ENCODE measurements around the gene MYADM. TPM values are rescaled to one million over a fixed set of nuclear protein-coding genes. Genes with fewer than 3 reads are reported as not detected.

Gene MYADM
- total and polyA plus RNA-seq, 4 donors: 2.6 to 28.0 (median 6.6) TPM

DNA sequence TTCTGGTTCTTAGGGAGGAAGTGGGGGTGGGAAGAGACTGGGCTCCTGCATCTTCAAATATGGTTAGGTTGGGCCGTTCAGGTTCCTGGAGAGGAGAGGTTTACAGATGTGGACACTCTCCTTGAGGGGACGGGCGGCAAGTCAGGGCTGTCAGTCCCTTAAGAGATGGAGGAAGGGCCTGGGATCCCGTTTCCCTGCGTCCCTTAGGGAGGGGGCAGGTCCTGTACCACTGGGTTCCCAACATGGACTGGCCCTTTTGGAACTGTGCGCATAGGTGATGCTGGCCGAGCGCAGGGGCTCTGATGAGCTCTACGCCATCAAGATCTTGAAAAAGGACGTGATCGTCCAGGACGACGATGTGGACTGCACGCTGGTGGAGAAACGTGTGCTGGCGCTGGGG, 30.5 kb downstream of the MYADM start:
- H3K4me1 ChIP-seq (ENCODE audit: control insufficient read depth in 4 of 4, insufficient read depth in 4 of 4, low read length in 3 of 4): no peaks in the 10 kb centered on the region
- H3K27me3 ChIP-seq (ENCODE audit: control insufficient read depth in 4 of 4, insufficient read depth in 4 of 4, low read length in 3 of 4): peaks cover 0 to 6% (median 2%) of the 10 kb centered on the region in 4 donors
- H3K9me3 ChIP-seq (ENCODE audit: control insufficient read depth in 4 of 4, low read length in 3 of 4): no peaks in the 10 kb centered on the region
- no peak overlapping the region for H3K4me3 ChIP-seq (ENCODE audit: low read depth in 1 of 3, low read length in 3 of 3)
- TF ChIP-seq SP1 (IDR thresholded peaks at IDR 0.05): no peak
- TF ChIP-seq RAD21 (IDR thresholded peaks at IDR 0.05): no peak
- TF ChIP-seq, protein P1, sequence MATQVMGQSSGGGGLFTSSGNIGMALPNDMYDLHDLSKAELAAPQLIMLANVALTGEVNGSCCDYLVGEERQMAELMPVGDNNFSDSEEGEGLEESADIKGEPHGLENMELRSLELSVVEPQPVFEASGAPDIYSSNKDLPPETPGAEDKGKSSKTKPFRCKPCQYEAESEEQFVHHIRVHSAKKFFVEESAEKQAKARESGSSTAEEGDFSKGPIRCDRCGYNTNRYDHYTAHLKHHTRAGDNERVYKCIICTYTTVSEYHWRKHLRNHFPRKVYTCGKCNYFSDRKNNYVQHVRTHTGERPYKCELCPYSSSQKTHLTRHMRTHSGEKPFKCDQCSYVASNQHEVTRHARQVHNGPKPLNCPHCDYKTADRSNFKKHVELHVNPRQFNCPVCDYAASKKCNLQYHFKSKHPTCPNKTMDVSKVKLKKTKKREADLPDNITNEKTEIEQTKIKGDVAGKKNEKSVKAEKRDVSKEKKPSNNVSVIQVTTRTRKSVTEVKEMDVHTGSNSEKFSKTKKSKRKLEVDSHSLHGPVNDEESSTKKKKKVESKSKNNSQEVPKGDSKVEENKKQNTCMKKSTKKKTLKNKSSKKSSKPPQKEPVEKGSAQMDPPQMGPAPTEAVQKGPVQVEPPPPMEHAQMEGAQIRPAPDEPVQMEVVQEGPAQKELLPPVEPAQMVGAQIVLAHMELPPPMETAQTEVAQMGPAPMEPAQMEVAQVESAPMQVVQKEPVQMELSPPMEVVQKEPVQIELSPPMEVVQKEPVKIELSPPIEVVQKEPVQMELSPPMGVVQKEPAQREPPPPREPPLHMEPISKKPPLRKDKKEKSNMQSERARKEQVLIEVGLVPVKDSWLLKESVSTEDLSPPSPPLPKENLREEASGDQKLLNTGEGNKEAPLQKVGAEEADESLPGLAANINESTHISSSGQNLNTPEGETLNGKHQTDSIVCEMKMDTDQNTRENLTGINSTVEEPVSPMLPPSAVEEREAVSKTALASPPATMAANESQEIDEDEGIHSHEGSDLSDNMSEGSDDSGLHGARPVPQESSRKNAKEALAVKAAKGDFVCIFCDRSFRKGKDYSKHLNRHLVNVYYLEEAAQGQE (IDR thresholded peaks at IDR 0.05): no peak
- no peak for TF ChIP-seq RXRA (IDR thresholded peaks at IDR 0.05)
- TF ChIP-seq FOXA1 (IDR thresholded peaks at IDR 0.05): no peak
- TF ChIP-seq, protein P2, sequence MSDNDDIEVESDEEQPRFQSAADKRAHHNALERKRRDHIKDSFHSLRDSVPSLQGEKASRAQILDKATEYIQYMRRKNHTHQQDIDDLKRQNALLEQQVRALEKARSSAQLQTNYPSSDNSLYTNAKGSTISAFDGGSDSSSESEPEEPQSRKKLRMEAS (IDR thresholded peaks at IDR 0.05): no peak
- H3K36me3 ChIP-seq (ENCODE audit: control insufficient read depth in 4 of 4, insufficient read depth in 3 of 4, low read depth in 1 of 4, low read length in 3 of 4): no peaks in the 10 kb centered on the region
- H3K27ac ChIP-seq (ENCODE audit: low read depth in 1 of 2, low read length in 2 of 2): no peak overlapping the region
- no peak for DNase-seq (ENCODE audit: low spot score)
- 8% methylated on average over 16 of the region's 16 CpGs for WGBS
- no peak overlapping the region for H3K9ac ChIP-seq (ENCODE audit: low read depth in 1 of 2, low read length in 2 of 2)

DNA sequence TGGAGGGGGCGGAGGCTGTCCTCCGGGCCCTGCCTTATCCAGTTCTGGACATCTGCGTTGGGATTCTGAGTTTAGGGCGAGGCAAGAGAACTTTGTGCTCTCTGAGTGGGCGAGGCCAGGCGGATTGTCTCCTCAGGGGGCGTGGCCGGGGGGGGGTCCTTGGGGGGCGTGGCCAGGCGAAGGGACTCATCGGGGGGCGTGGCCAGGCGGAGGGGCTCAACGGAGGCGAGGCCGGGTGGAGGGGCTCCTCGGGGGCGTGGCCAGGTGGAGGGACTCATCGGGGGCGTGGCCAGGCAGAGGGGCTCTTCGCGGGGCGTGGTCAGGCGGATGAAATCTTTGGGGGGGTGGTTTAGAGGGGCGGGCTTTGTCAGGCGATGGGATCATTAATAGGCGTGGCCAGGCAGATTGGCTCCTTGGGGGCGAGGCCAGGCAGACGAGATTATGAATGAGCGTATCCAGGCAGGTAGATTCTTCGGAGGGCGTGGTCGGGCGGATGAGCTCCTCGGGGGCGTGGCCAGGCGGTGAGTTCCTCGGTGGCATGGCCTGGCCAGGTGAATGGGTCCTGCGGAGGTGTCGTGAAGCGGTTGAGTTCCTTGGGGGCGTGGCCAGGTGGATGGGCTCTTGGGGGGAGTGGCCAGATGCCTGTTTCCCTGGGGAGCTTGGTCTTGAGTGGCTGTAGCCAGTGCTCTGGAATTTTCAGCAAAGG, 31.1 kb downstream of the MYADM start:
- no peak for DNase-seq (ENCODE audit: low spot score)
- WGBS: 6% methylated on average over 42 of the region's 42 CpGs

DNA sequence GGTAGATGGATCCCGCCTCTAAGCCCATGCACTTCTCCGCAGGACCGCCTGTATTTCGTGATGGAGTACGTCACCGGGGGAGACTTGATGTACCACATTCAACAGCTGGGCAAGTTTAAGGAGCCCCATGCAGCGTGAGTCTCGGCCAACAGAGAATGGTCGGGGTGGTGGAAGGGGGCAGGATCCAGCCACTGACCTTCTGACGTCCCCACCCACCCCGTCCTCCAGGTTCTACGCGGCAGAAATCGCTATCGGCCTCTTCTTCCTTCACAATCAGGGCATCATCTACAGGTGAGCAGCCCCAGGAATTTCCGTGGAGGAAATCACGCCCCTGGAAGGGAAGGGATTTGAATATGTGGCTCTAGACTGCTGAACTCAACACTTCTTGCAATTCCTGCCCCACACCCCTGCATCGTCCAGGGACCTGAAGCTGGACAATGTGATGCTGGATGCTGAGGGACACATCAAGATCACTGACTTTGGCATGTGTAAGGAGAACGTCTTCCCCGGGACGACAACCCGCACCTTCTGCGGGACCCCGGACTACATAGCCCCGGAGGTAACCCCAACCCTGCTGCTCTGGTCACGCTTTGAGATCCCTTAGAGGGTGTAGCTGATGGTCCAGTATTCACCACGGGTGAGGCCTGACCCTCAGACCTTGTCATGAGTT, 32.6 kb downstream of the MYADM start:
- Histone ChIP-seq H3K27me3 (ENCODE audit: control insufficient read depth in 4 of 4, insufficient read depth in 4 of 4, low read length in 3 of 4) (peaks cover 0 to 6% (median 2%) of the 10 kb centered on the region in 4 donors), H3K27ac (ENCODE audit: low read depth in 1 of 2, low read length in 2 of 2) (no peak overlapping the region), H3K9ac (ENCODE audit: low read depth in 1 of 2, low read length in 2 of 2) (no peak overlapping the region), H3K36me3 (ENCODE audit: control insufficient read depth in 4 of 4, insufficient read depth in 3 of 4, low read depth in 1 of 4, low read length in 3 of 4) (no peaks in the 10 kb centered on the region), H3K4me3 (ENCODE audit: low read depth in 1 of 3, low read length in 3 of 3) (no peak overlapping the region), H3K4me1 (ENCODE audit: control insufficient read depth in 4 of 4, insufficient read depth in 4 of 4, low read length in 3 of 4) (no peaks in the 10 kb centered on the region), H3K9me3 (ENCODE audit: control insufficient read depth in 4 of 4, low read length in 3 of 4) (no peaks in the 10 kb centered on the region)
- TF ChIP-seq TAF1 (conservative IDR thresholded peaks at IDR 0.05) (no peak), FOXA2 (IDR thresholded peaks at IDR 0.05) (no peak), RXRA (IDR thresholded peaks at IDR 0.05) (no peak), FOXA1 (IDR thresholded peaks at IDR 0.05) (no peak), NR2F2 (IDR thresholded peaks at IDR 0.05) (no peak)
- TF ChIP-seq, protein P2 (IDR thresholded peaks at IDR 0.05): no peak
- TF ChIP-seq, protein P3, sequence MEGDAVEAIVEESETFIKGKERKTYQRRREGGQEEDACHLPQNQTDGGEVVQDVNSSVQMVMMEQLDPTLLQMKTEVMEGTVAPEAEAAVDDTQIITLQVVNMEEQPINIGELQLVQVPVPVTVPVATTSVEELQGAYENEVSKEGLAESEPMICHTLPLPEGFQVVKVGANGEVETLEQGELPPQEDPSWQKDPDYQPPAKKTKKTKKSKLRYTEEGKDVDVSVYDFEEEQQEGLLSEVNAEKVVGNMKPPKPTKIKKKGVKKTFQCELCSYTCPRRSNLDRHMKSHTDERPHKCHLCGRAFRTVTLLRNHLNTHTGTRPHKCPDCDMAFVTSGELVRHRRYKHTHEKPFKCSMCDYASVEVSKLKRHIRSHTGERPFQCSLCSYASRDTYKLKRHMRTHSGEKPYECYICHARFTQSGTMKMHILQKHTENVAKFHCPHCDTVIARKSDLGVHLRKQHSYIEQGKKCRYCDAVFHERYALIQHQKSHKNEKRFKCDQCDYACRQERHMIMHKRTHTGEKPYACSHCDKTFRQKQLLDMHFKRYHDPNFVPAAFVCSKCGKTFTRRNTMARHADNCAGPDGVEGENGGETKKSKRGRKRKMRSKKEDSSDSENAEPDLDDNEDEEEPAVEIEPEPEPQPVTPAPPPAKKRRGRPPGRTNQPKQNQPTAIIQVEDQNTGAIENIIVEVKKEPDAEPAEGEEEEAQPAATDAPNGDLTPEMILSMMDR (IDR thresholded peaks at IDR 0.05; ENCODE audit: low read depth, low read length, missing input control): no peak
- 88% methylated on average over 27 of the region's 27 CpGs for WGBS
- DNase-seq (ENCODE audit: low spot score): no peak

More for the DNA sequence above, 31.1 kb downstream of the MYADM start:
- Histone ChIP-seq H3K27ac (ENCODE audit: low read depth in 1 of 2, low read length in 2 of 2) (no peak overlapping the region), H3K36me3 (ENCODE audit: control insufficient read depth in 4 of 4, insufficient read depth in 3 of 4, low read depth in 1 of 4, low read length in 3 of 4) (no peaks in the 10 kb centered on the region), H3K9ac (ENCODE audit: low read depth in 1 of 2, low read length in 2 of 2) (no peak overlapping the region), H3K27me3 (ENCODE audit: control insufficient read depth in 4 of 4, insufficient read depth in 4 of 4, low read length in 3 of 4) (peaks cover 0 to 6% (median 2%) of the 10 kb centered on the region in 4 donors), H3K4me1 (ENCODE audit: control insufficient read depth in 4 of 4, insufficient read depth in 4 of 4, low read length in 3 of 4) (no peaks in the 10 kb centered on the region), H3K9me3 (ENCODE audit: control insufficient read depth in 4 of 4, low read length in 3 of 4) (no peaks in the 10 kb centered on the region), H3K4me3 (ENCODE audit: low read depth in 1 of 3, low read length in 3 of 3) (no peak overlapping the region)
- TF ChIP-seq EGR1 (IDR thresholded peaks at IDR 0.05; ENCODE audit: low read depth in 2 of 2): no peak
- no peak for TF ChIP-seq FOXA2 (IDR thresholded peaks at IDR 0.05)
- no peak for TF ChIP-seq RXRA (IDR thresholded peaks at IDR 0.05)
- no peak for TF ChIP-seq HNF4G (IDR thresholded peaks at IDR 0.05)
- TF ChIP-seq, protein P4, sequence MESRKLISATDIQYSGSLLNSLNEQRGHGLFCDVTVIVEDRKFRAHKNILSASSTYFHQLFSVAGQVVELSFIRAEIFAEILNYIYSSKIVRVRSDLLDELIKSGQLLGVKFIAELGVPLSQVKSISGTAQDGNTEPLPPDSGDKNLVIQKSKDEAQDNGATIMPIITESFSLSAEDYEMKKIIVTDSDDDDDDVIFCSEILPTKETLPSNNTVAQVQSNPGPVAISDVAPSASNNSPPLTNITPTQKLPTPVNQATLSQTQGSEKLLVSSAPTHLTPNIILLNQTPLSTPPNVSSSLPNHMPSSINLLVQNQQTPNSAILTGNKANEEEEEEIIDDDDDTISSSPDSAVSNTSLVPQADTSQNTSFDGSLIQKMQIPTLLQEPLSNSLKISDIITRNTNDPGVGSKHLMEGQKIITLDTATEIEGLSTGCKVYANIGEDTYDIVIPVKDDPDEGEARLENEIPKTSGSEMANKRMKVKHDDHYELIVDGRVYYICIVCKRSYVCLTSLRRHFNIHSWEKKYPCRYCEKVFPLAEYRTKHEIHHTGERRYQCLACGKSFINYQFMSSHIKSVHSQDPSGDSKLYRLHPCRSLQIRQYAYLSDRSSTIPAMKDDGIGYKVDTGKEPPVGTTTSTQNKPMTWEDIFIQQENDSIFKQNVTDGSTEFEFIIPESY (IDR thresholded peaks at IDR 0.05): no peak
